ENCODE data around the gene TTLL1. TPM values are rescaled to one million over a fixed set of nuclear protein-coding genes. Genes with fewer than 3 reads are reported as not detected.

The TTLL1 gene
- total and polyA plus RNA-seq, 2 experiments from 2014 or later, result 5.5 to 6.8 TPM

- Mint-ChIP-seq H3K27me3 (ENCODE audit: insufficient read depth, low read depth, poor library complexity) (peaks cover 5% of the 10 kb centered on the region), H3K4me3 (no peak overlapping the region), H3K4me1 (peaks cover 3% of the 10 kb centered on the region; the same call in 2 of the 3 replicates), H3K9me3 (no peaks in the 10 kb centered on the region), H3K27ac (no peak overlapping the region), H3K36me3 (ENCODE audit: low read depth) (no peaks in the 10 kb centered on the region)
- Histone ChIP-seq H3K4me2 (no peak overlapping the region), H3F3A (replicated peaks; ENCODE audit: low read depth) (no peaks in the 10 kb centered on the region), H3K9me2 (ENCODE audit: insufficient read depth) (no peaks in the 10 kb centered on the region), H2AFZ (no peak overlapping the region), H4K20me1 (replicated peaks; ENCODE audit: insufficient read depth) (no peaks in the 10 kb centered on the region), H3K4me1 (ENCODE audit: insufficient read depth) (no peaks in the 10 kb centered on the region), H3K79me2 (replicated peaks; ENCODE audit: insufficient read depth) (no peaks in the 10 kb centered on the region), H3K36me3 (ENCODE audit: insufficient read depth) (no peaks in the 10 kb centered on the region), H3K4me3 (no peak overlapping the region), H3K27me3 (ENCODE audit: insufficient read depth) (no peaks in the 10 kb centered on the region), H3K27ac (ENCODE audit: low read depth) (no peak overlapping the region)
- TF ChIP-seq ZNF462 (CRISPR knock-in tag; IDR thresholded peaks at IDR 0.05) (no peak), EZH2phosphoT487 (IDR thresholded peaks at IDR 0.05; ENCODE audit: unreplicated experiment) (no peak), POLR2AphosphoS5 (IDR thresholded peaks at IDR 0.05; ENCODE audit: low read depth) (no peak)
- DNase-seq (ENCODE audit: low spot score), result no peak
- ATAC-seq, result peak; percentile 29
Measured at GRCh38 chr22:43039800-43040199, 49.4 kb downstream of the TTLL1 start.

GRCh38 chr22:43038325-43038724 is 50.9 kb downstream of the TTLL1 start:
- Mint-ChIP-seq H3K27ac (no peak overlapping the region), H3K4me1 (peaks cover 3% of the 10 kb centered on the region; the same call in 2 of the 3 replicates), H3K4me3 (no peak overlapping the region), H3K9me3 (no peaks in the 10 kb centered on the region), H3K27me3 (ENCODE audit: insufficient read depth, low read depth, poor library complexity) (peaks cover 7% of the 10 kb centered on the region), H3K36me3 (ENCODE audit: low read depth) (no peaks in the 10 kb centered on the region)
- H3K4me1 ChIP-seq (ENCODE audit: insufficient read depth), result no peaks in the 10 kb centered on the region
- no peak overlapping the region for H3K4me3 ChIP-seq
- no peaks in the 10 kb centered on the region for H3K36me3 ChIP-seq (ENCODE audit: insufficient read depth)
- ATAC-seq (no peak), DNase-seq (ENCODE audit: low spot score) (no peak)
- H3K79me2 ChIP-seq (replicated peaks; ENCODE audit: insufficient read depth), result no peaks in the 10 kb centered on the region
- no peaks in the 10 kb centered on the region for H3K9me2 ChIP-seq (ENCODE audit: insufficient read depth)
- no peak overlapping the region for H3K4me2 ChIP-seq
- no peaks in the 10 kb centered on the region for H3F3A ChIP-seq (replicated peaks; ENCODE audit: low read depth)
- no peak overlapping the region for H3K27ac ChIP-seq (ENCODE audit: low read depth)
- H3K27me3 ChIP-seq (ENCODE audit: insufficient read depth), result no peaks in the 10 kb centered on the region
- no peak overlapping the region for H2AFZ ChIP-seq
- no peaks in the 10 kb centered on the region for H4K20me1 ChIP-seq (replicated peaks; ENCODE audit: insufficient read depth)
- TF ChIP-seq STAT1 (IDR thresholded peaks at IDR 0.05; ENCODE audit: unreplicated experiment) (no peak), ZNF462 (CRISPR knock-in tag; IDR thresholded peaks at IDR 0.05) (no peak), CREB1 (CRISPR knock-in tag; IDR thresholded peaks at IDR 0.05; ENCODE audit: low read depth) (no peak), NANOG (IDR thresholded peaks at IDR 0.05; ENCODE audit: borderline replicate concordance) (no peak)

Measured in GM23338 (cell line).